ENCODE measurements around the gene SLC9A9.

Gene SLC9A9

DNA sequence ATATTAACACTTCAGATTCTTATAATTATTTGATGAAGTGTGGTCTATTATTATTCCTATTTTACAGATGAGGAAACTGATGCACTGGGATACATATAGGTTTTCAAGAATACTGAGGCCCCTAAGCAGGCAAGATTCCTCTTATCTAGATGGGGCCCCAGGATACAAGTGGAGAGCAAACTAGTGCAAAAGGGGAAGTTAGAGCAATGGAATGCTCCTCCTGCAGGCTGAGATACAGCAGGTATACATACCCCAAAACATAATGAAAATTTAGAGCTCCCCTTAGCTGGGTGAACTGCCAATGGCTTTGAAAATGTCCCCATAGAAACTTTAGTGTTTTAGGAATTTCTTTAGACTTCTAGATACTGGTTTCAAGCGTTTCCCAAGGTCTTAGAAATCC is 481.6 kb downstream of the SLC9A9 start:
- Histone ChIP-seq H3K36me3 (ENCODE audit: insufficient read depth, low read length) (no peaks in the 10 kb centered on the region), H3K9me3 (replicated peaks; ENCODE audit: low read length) (no peaks in the 10 kb centered on the region), H3K4me3 (ENCODE audit: low read length) (no peak overlapping the region), H3K4me2 (ENCODE audit: low read length) (no peak overlapping the region), H3K4me1 (ENCODE audit: control insufficient read depth, insufficient read depth, low read length) (no peaks in the 10 kb centered on the region), H3K9ac (ENCODE audit: low read depth, low read length) (no peak overlapping the region), H3K27me3 (ENCODE audit: control insufficient read depth, insufficient read depth, low read length) (no peaks in the 10 kb centered on the region)

- H3K4me2 ChIP-seq (ENCODE audit: low read length) = no peak overlapping the region
- H3K27me3 ChIP-seq (ENCODE audit: control insufficient read depth, insufficient read depth, low read length) = no peaks in the 10 kb centered on the region
- H3K4me3 ChIP-seq (ENCODE audit: low read length) = no peak overlapping the region
- H3K9ac ChIP-seq (ENCODE audit: low read depth, low read length) = no peak overlapping the region
- no peaks in the 10 kb centered on the region for H3K9me3 ChIP-seq (replicated peaks; ENCODE audit: low read length)
- H3K36me3 ChIP-seq (ENCODE audit: insufficient read depth, low read length) = no peaks in the 10 kb centered on the region
- H3K4me1 ChIP-seq (ENCODE audit: control insufficient read depth, insufficient read depth, low read length) = no peaks in the 10 kb centered on the region
These were observed 484.3 kb downstream of the SLC9A9 start for GRCh38 chr3:143363949-143364348.

DNA sequence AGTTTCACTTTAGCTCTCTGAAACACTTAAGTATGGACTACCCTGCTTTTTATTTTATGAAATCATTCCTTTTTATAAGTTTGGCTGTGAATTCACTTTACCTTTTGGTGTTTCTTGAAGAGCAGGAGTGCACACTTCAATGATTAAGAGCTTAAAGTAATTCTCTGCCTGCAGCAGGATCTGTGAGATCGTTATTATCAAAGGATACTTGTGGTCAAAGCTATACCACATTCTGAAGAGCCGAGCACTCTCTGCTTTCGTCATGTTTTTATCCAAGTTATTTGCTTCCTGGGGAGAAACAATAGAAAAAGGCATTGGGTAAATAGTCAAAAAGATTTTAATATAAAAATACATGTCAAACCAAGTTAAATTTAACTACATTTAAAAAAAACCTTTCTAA is 485.0 kb downstream of the SLC9A9 start:
- Histone ChIP-seq H3K9me3 (replicated peaks; ENCODE audit: low read length) (no peaks in the 10 kb centered on the region), H3K9ac (ENCODE audit: low read depth, low read length) (no peak overlapping the region), H3K27me3 (ENCODE audit: control insufficient read depth, insufficient read depth, low read length) (no peaks in the 10 kb centered on the region), H3K4me3 (ENCODE audit: low read length) (no peak overlapping the region), H3K36me3 (ENCODE audit: insufficient read depth, low read length) (no peaks in the 10 kb centered on the region), H3K4me1 (ENCODE audit: control insufficient read depth, insufficient read depth, low read length) (no peaks in the 10 kb centered on the region), H3K4me2 (ENCODE audit: low read length) (no peak overlapping the region)

- no peak overlapping the region for H3K4me2 ChIP-seq (ENCODE audit: low read length)
- no peak overlapping the region for H3K4me3 ChIP-seq (ENCODE audit: low read length)
- no peaks in the 10 kb centered on the region for H3K9me3 ChIP-seq (replicated peaks; ENCODE audit: low read length)
- no peaks in the 10 kb centered on the region for H3K4me1 ChIP-seq (ENCODE audit: control insufficient read depth, insufficient read depth, low read length)
- no peak overlapping the region for H3K9ac ChIP-seq (ENCODE audit: low read depth, low read length)
- no peaks in the 10 kb centered on the region for H3K36me3 ChIP-seq (ENCODE audit: insufficient read depth, low read length)
- H3K27me3 ChIP-seq (ENCODE audit: control insufficient read depth, insufficient read depth, low read length) = no peaks in the 10 kb centered on the region
These were observed 485.9 kb downstream of the SLC9A9 start for GRCh38 chr3:143362115-143362991.

DNA sequence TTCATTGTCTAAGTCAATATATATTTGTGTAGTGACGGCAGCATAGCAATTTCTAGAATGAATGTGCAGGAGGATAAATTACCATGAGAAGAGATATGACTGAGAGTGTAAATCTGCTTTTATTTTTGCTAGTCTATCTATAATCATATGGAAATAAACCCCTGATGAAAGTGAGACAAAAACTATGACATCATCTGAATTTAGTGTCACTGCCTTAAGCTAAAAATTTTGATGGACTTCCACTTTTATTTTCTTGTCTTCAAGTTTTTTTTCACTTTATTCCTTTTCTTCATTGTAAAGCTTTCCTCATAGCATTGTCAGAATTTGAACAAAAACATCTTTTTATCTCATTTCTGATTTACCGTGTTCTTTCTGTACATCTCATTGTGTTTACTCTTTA is 486.7 kb downstream of the SLC9A9 start:
- Histone ChIP-seq H3K4me1 (ENCODE audit: control insufficient read depth, insufficient read depth, low read length) (no peaks in the 10 kb centered on the region), H3K27me3 (ENCODE audit: control insufficient read depth, insufficient read depth, low read length) (no peaks in the 10 kb centered on the region), H3K4me2 (ENCODE audit: low read length) (no peak overlapping the region), H3K4me3 (ENCODE audit: low read length) (no peak overlapping the region), H3K9me3 (replicated peaks; ENCODE audit: low read length) (no peaks in the 10 kb centered on the region), H3K36me3 (ENCODE audit: insufficient read depth, low read length) (no peaks in the 10 kb centered on the region), H3K9ac (ENCODE audit: low read depth, low read length) (no peak overlapping the region)

DNA sequence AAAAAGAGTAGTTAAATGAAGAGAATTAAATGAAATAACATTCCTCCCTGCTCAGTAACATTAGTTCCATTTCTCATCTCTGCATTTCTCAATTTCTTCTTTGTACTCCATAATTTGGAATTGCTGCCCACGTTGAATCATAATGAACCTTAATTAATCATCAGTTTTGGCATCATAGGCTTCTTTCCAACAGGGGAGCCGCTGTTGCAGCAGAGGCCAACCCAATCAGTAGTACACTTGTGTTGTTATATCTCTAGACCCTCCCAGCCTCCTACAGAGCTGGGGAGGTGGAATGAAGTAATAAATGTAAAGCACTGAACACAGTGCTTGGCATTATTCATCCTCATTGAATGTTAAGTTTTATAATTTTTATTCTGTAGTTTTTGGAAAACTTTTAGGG is 488.0 kb downstream of the SLC9A9 start:
- no peaks in the 10 kb centered on the region for H3K36me3 ChIP-seq (ENCODE audit: insufficient read depth, low read length)
- H3K4me1 ChIP-seq (ENCODE audit: control insufficient read depth, insufficient read depth, low read length) = no peaks in the 10 kb centered on the region
- no peak overlapping the region for H3K4me2 ChIP-seq (ENCODE audit: low read length)

DNA sequence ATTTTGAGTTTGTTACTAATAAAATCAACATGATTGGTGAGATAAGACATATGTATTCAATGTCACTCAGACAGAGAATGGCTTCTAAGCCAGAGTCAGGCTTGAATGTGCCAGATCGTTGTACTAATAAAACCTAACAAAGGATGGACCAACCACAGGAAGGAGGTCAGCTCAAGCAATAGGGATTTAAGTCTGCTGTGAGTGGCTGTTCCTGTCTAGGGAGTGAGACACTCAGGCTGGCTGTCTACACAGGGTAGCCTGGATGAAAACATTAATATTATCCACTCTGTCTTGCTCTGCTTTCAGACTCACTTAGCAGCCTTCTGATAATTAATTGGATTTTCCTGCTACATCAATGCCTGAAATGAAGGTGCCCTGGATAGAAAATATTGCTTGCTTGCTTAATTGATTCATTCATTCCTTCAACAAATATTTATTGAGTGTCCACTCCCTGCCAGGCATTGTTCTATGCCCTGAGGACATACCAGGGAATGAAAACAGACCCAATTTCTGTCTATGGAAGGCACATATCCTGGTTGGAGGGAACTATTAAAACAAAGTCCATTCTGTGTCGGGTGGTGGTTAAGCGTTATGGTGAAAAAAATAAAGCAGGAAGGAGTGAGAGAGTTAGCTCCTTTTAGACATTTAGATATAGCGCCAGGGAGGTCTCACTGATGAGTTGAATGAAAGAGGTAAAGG is 489.3 kb downstream of the SLC9A9 start:
- H3K27me3 ChIP-seq (ENCODE audit: control insufficient read depth, insufficient read depth, low read length) = no peaks in the 10 kb centered on the region
- no peaks in the 10 kb centered on the region for H3K9me3 ChIP-seq (replicated peaks; ENCODE audit: low read length)

More for the DNA sequence above, 488.0 kb downstream of the SLC9A9 start:
- no peak overlapping the region for H3K9ac ChIP-seq (ENCODE audit: low read depth, low read length)
- H3K9me3 ChIP-seq (replicated peaks; ENCODE audit: low read length) = no peaks in the 10 kb centered on the region
- no peak overlapping the region for H3K4me3 ChIP-seq (ENCODE audit: low read length)
- no peaks in the 10 kb centered on the region for H3K27me3 ChIP-seq (ENCODE audit: control insufficient read depth, insufficient read depth, low read length)

GRCh38 chr3:143358155-143358792 is 490.0 kb downstream of the SLC9A9 start:
- no peak overlapping the region for H3K4me2 ChIP-seq (ENCODE audit: low read length)
- H3K27me3 ChIP-seq (ENCODE audit: control insufficient read depth, insufficient read depth, low read length) = no peaks in the 10 kb centered on the region
- H3K4me3 ChIP-seq (ENCODE audit: low read length) = no peak overlapping the region
- no peaks in the 10 kb centered on the region for H3K4me1 ChIP-seq (ENCODE audit: control insufficient read depth, insufficient read depth, low read length)
- H3K9ac ChIP-seq (ENCODE audit: low read depth, low read length) = no peak overlapping the region
- H3K36me3 ChIP-seq (ENCODE audit: insufficient read depth, low read length) = no peaks in the 10 kb centered on the region
- no peaks in the 10 kb centered on the region for H3K9me3 ChIP-seq (replicated peaks; ENCODE audit: low read length)

More for the DNA sequence above, 489.3 kb downstream of the SLC9A9 start:
- no peak overlapping the region for H3K4me2 ChIP-seq (ENCODE audit: low read length)
- H3K4me3 ChIP-seq (ENCODE audit: low read length) = no peak overlapping the region
- H3K9ac ChIP-seq (ENCODE audit: low read depth, low read length) = no peak overlapping the region
- H3K36me3 ChIP-seq (ENCODE audit: insufficient read depth, low read length) = no peaks in the 10 kb centered on the region
- no peaks in the 10 kb centered on the region for H3K4me1 ChIP-seq (ENCODE audit: control insufficient read depth, insufficient read depth, low read length)

GRCh38 chr3:143357700-143358099 is 490.6 kb downstream of the SLC9A9 start:
- Histone ChIP-seq H3K36me3 (ENCODE audit: insufficient read depth, low read length) (no peaks in the 10 kb centered on the region), H3K9me3 (replicated peaks; ENCODE audit: low read length) (no peaks in the 10 kb centered on the region), H3K4me2 (ENCODE audit: low read length) (no peak overlapping the region), H3K9ac (ENCODE audit: low read depth, low read length) (no peak overlapping the region), H3K27me3 (ENCODE audit: control insufficient read depth, insufficient read depth, low read length) (no peaks in the 10 kb centered on the region), H3K4me1 (ENCODE audit: control insufficient read depth, insufficient read depth, low read length) (no peaks in the 10 kb centered on the region), H3K4me3 (ENCODE audit: low read length) (no peak overlapping the region)

- Histone ChIP-seq H3K9ac (ENCODE audit: low read depth, low read length) (no peak overlapping the region), H3K27me3 (ENCODE audit: control insufficient read depth, insufficient read depth, low read length) (no peaks in the 10 kb centered on the region), H3K4me2 (ENCODE audit: low read length) (no peak overlapping the region), H3K4me1 (ENCODE audit: control insufficient read depth, insufficient read depth, low read length) (no peaks in the 10 kb centered on the region), H3K4me3 (ENCODE audit: low read length) (no peak overlapping the region), H3K9me3 (replicated peaks; ENCODE audit: low read length) (no peaks in the 10 kb centered on the region), H3K36me3 (ENCODE audit: insufficient read depth, low read length) (no peaks in the 10 kb centered on the region)
These were observed 491.4 kb downstream of the SLC9A9 start for GRCh38 chr3:143356839-143357238.

DNA sequence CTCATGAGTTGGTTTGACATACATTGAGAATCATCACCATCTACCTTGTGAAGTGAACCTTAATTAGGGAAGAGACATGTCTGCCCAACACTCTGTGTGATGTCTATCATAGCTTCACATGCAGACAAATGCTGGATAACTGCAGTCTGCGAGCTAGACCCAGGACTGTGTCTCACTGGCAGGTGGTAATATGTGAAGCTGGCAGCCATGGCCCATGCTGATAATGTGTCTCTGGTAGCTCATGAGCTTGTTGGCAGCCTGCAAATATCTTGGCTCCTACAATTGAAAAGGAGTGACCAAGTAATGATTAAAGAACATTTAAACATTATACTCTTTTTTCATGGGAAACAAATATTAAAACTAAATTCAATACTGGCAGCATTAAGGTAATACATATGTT is 493.9 kb downstream of the SLC9A9 start:
- no peak overlapping the region for H3K4me3 ChIP-seq (ENCODE audit: low read length)
- H3K4me2 ChIP-seq (ENCODE audit: low read length) = no peak overlapping the region
- no peaks in the 10 kb centered on the region for H3K27me3 ChIP-seq (ENCODE audit: control insufficient read depth, insufficient read depth, low read length)
- no peaks in the 10 kb centered on the region for H3K9me3 ChIP-seq (replicated peaks; ENCODE audit: low read length)
- H3K9ac ChIP-seq (ENCODE audit: low read depth, low read length) = no peak overlapping the region
- no peaks in the 10 kb centered on the region for H3K4me1 ChIP-seq (ENCODE audit: control insufficient read depth, insufficient read depth, low read length)
- no peaks in the 10 kb centered on the region for H3K36me3 ChIP-seq (ENCODE audit: insufficient read depth, low read length)

Data from skeletal muscle satellite cell (primary cell).